Measurements from ENCODE around the gene GGN. TPM values are rescaled to one million over a fixed set of nuclear protein-coding genes. Genes with fewer than 3 reads are reported as not detected.

The GGN gene
- total and polyA plus RNA-seq, 9 of the 15 experiments (the other 6 are each of a cell fraction or from before 2014, with no cell fraction given): 0.15 to 0.33 TPM; not detected in 7

GRCh38 chr19:38336638-38337359 lies 51.0 kb downstream of the GGN start:
- BruUV-seq (replicated peaks): no TSS peak
- peak; percentile 95 for FAIRE-seq
- TF ChIP-seq CEBPB (tag; IDR thresholded peaks at IDR 0.05): no peak
- TF ChIP-seq ZNF175 (CRISPR knock-in tag; IDR thresholded peaks at IDR 0.05; ENCODE audit: low read depth): no peak
- TF ChIP-seq SREBF1 (IDR thresholded peaks at IDR 0.05; ENCODE audit: borderline replicate concordance, low read depth, low read length): no peak
- TF ChIP-seq CCNT2 (IDR thresholded peaks at IDR 0.05; ENCODE audit: borderline replicate concordance, extremely low read depth, insufficient read length, low read depth, low read length): no peak
- TF ChIP-seq MYBL2 (IDR thresholded peaks at IDR 0.05; ENCODE audit: low read depth): no peak
- TF ChIP-seq MYBL2 (CRISPR knock-in tag; IDR thresholded peaks at IDR 0.05; ENCODE audit: borderline replicate concordance): no peak
- TF ChIP-seq ZNF778 (CRISPR knock-in tag; IDR thresholded peaks at IDR 0.05): no peak
- TF ChIP-seq PCBP1 (IDR thresholded peaks at IDR 0.05; ENCODE audit: low read depth, low read length, poor library complexity, severe bottlenecking): no peak
- no peak for TF ChIP-seq ZFX (CRISPR knock-in tag; IDR thresholded peaks at IDR 0.05)
- no peak for TF ChIP-seq HNRNPUL1 (IDR thresholded peaks at IDR 0.05; ENCODE audit: low read length)
- TF ChIP-seq KDM5B (IDR thresholded peaks at IDR 0.05; ENCODE audit: insufficient replicate concordance, low read depth, low read length): peak; percentile 14
- no peak; the same call in 1 of the 2 replicates for TF ChIP-seq EHMT2 (IDR thresholded peaks at IDR 0.05)
- peak; percentile 95; the same call in 1 of the 2 replicates for TF ChIP-seq TRIM25 (IDR thresholded peaks at IDR 0.05; ENCODE audit: borderline replicate concordance)
- no peak for TF ChIP-seq TARDBP (IDR thresholded peaks at IDR 0.05)
- no peak for TF ChIP-seq MCM7 (IDR thresholded peaks at IDR 0.05)
- no peak for TF ChIP-seq NR2C2 (CRISPR knock-in tag; IDR thresholded peaks at IDR 0.05)
- TF ChIP-seq NR2C2 (tag; IDR thresholded peaks at IDR 0.05): no peak
- no peak for TF ChIP-seq SMAD4 (CRISPR knock-in tag; conservative IDR thresholded peaks at IDR 0.05)
- peak; percentile 38; the same call in 1 of the 2 replicates for TF ChIP-seq MTA2 (IDR thresholded peaks at IDR 0.05; ENCODE audit: low read depth)

More at GRCh38 chr19:38336638-38337359, 51.0 kb downstream of the GGN start:
- Histone ChIP-seq H3K9me1 (ENCODE audit: control insufficient read depth, insufficient read depth, low read length) (no peaks in the 10 kb centered on the region), H3K79me2 (ENCODE audit: control insufficient read depth, insufficient read depth, low read length) (peaks cover 2% of the 10 kb centered on the region; the same call in 1 of the 3 replicates), H3K27ac (ENCODE audit: extremely low read depth, low read depth, low read length) (peak overlapping the region; percentile 88), H3K4me1 (replicated peaks in 1 of 2; ENCODE audit: control insufficient read depth in 2 of 2, insufficient read depth in 2 of 2, low read length in 2 of 2) (peaks cover 13 to 34% of the 10 kb centered on the region in 2 experiments; a peak in 4 of 5 replicates), H2AFZ (ENCODE audit: low read depth, low read length) (peak overlapping the region; percentile 97), H3K4me2 (ENCODE audit: insufficient read depth, low read length) (peak overlapping the region; percentile 95), H4K20me1 (replicated peaks; ENCODE audit: control insufficient read depth, insufficient read depth, low read length) (no peaks in the 10 kb centered on the region), H3K9me3 (replicated peaks; ENCODE audit: control insufficient read depth, insufficient read depth, low read depth, low read length) (no peaks in the 10 kb centered on the region), H3K9ac (ENCODE audit: insufficient read depth in 1 of 2, low read depth in 2 of 2, low read length in 2 of 2) (peak overlapping the region; percentile 71 to 92), H3K27me3 (ENCODE audit: control insufficient read depth in 2 of 2, insufficient read depth in 2 of 2, low read length in 2 of 2) (no peaks in the 10 kb centered on the region), H3K4me3 (peak overlapping the region; percentile 85), H3K36me3 (ENCODE audit: control insufficient read depth, insufficient read depth, low read length) (no peaks in the 10 kb centered on the region)
- ATAC-seq (peak; percentile 86), DNase-seq (ENCODE audit: extremely low read depth in 1 of 4, low spot score in 3 of 4) (peak; percentile 93 to 98 (median 94))
- 7% methylated on average over 41 of the region's 41 CpGs for WGBS (ENCODE audit: insufficient coverage, low coverage, missing lambda C conversion rate)
- intact Hi-C loops (cut with micrococcal nuclease): loop anchor here (1.0 to 5.0 kb wide), 2 partner anchors 38 to 51 kb away; partner anchors contain the start of genes GGN, PSMD8 and SPRED3
- ChIA-PET CTCF (ENCODE audit: low intra/inter-chr PET ratio) (interaction anchor here (2.3 to 3.6 kb wide), 3 partner anchors 93 to 194 kb away, joined by 17 to 41 read pairs (median 18); no protein-coding TSS in a partner anchor), POLR2A (interaction anchor here (0.7 to 2.6 kb wide), 3 partner anchors 12 to 48 kb away, joined by 4 to 8 read pairs (median 4); no protein-coding TSS in a partner anchor)
- in situ Hi-C loops (cut with MboI): loop anchor here (25.0 kb wide), 1 partner anchor 424 kb away; the partner anchor contains the start of genes SIPA1L3 and WDR87

Measured in K562 (cell line).